ENCODE measurements around the gene ALDOB.
"Not testable (repeated sequence)": the region's sequence is repeated elsewhere in the genome, so short reads cannot be mapped to it uniquely, and the experiment has no call there.

ALDOB gene

DNA sequence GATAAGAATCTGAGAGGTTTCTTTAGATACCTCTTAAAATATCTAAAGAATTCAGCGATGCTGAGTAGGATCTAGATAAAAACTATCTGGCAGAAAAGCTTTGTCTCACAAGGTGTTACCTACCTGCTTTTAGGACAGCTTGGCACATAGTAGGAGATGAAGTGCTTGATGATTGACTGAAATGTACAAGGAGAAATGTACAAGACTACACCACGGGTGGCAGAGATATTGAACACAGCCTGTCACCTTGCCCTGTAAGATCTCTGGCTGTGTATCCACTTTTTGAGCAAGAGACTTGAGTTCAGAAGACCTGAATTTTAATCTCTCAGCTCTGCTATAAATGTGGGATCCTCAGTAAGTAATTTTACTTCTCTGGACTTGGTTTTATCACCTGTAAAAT, 15.7 kb downstream of the ALDOB start:
- DNase-seq = no peak

DNA sequence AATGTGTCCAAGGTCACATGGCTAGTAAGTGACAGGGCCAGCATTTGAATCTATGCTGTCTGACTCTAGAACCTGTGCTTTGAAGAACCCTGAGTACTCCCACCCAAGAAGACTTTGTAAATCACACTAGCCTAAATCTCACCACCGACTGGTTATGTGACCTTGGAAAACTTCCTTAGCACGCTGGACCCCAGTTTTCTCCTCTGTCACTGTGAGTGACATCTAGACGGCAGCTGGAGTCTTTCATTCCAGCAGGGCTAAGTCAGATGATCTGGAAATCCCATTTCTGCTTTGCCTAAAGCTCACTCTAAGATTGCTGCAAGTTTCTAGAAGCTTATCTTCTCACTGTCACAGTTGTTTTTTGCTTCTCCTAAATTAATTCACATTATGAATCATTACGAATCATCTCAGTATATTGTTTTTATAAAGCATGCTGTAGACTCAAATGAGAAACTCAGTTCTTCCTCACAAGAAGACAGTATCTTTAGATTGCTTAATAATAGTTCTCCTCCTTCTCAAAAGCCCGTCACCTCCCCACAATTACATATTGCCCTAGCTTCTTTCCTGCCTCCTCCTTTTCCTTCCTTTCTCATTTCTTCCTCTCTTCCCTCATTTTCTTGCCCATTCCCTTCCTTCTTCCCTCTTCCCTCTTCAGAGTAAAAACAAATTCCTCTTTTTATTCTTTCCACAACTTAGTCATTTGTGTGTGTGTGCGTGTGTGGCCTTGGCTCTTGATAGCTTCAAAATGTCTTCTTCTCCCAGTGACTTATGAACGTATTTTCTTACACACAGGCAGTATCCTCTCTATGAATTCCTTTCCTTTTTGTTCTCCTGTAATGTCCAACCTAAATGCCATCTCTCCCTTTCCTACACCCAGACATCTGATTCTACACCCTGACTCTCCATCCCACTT, 16.8 kb downstream of the ALDOB start:
- no peak for DNase-seq

DNA sequence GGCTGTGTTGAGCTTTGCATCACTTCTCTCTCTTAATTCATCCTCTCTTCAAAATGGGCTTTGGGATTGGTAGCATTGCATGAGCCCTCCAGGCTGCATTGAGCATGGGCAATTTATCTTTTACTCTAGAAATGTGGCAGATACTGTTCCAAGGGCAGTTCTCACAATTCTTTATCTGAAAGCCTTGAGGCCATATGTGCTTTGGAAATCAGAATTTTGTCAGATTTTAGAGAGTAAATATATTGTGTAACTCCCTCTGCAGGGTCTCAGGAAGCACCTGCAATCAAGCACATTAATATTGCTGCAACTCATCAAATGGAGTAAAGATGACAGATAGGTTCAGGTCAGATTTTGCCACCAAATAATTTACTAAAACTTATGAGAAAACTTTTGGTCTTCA, 17.6 kb downstream of the ALDOB start:
- DNase-seq = no peak

DNA sequence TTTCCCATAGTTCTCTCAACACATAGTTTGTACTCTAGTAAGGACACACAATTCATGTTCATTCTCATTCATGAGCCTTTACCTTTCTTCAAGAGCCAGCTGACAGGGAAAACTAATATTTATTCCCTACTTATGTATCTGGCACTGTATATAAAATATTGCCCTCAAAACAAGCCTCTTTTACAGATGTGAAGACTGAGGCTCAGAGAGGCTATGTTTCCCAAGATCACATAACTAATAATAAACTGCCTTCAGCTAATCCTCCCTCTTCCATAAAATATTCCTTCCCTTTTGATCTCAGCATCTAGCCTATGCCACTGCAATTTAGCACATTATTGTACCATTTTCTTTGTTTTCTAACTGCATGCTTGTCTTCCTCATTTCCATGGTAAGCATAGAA, 18.2 kb downstream of the ALDOB start:
- no peak for DNase-seq

DNA sequence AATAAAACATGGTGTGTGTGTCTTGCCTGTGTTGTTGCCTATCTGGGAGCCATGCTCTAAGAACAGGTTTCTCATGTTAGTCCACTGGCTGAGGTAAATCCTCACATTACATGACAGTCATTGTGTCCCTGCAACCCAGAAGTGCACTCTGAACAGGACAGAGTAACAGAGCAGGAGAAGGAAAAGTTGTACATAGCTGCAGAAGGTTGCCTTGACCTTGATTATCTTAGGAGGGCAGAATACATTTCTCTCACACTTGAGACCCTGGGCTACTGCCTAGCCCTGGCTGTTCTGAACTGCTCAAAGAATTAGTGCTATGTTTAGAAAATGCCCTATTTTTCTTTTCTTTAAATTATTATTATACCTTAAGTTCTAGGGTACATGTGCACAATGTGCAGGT, 20.0 kb downstream of the ALDOB start:
- no peak for DNase-seq

DNA sequence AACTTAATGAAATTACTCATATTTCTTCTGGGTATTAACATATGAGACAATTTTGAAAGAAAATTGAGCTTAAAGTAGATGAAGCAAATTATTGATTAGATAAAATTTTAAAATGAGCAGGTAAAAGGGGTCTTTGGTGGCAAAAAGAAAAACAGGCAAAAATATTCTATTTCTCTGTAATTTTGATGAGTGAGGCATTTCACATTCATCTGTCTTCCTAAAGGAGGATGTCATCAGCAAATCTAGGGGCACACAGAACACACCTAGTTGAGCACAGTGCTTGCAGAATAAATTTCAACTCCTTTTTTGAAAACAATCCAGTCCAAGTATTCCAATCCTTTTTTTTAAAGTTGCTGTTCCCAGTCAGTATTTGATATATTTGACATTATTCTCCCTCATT, 20.7 kb downstream of the ALDOB start:
- DNase-seq = no peak

DNA sequence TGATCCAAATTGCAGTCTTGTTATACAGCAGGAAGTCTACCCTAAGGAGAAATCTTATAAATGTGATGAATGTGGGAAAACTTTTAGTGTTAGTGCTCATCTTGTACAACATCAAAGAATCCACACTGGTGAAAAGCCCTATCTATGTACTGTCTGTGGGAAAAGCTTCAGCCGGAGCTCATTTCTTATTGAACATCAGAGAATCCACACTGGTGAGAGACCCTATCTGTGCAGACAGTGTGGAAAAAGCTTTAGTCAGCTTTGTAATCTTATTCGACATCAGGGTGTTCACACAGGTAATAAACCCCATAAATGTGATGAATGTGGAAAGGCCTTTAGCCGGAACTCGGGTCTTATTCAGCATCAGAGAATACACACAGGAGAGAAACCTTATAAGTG, 26.5 kb downstream of the ALDOB start:
- DNase-seq = no peak

DNA sequence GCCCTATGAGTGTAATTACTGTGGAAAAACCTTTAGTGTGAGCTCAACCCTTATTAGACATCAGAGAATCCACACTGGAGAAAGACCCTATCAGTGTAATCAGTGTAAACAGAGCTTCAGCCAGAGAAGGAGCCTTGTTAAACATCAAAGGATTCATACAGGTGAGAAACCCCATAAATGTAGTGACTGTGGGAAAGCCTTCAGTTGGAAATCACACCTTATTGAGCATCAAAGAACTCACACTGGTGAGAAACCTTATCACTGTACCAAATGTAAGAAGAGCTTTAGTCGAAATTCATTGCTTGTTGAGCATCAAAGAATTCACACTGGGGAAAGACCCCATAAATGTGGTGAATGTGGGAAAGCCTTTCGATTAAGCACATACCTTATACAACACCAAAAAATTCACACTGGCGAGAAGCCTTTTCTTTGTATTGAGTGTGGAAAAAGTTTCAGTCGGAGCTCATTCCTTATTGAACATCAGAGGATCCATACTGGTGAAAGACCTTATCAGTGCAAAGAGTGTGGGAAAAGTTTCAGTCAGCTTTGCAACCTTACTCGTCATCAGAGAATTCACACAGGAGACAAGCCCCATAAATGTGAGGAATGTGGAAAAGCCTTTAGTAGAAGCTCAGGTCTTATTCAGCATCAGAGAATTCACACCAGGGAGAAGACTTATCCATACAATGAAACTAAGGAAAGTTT, 27.0 kb downstream of the ALDOB start:
- no peak for DNase-seq

DNA sequence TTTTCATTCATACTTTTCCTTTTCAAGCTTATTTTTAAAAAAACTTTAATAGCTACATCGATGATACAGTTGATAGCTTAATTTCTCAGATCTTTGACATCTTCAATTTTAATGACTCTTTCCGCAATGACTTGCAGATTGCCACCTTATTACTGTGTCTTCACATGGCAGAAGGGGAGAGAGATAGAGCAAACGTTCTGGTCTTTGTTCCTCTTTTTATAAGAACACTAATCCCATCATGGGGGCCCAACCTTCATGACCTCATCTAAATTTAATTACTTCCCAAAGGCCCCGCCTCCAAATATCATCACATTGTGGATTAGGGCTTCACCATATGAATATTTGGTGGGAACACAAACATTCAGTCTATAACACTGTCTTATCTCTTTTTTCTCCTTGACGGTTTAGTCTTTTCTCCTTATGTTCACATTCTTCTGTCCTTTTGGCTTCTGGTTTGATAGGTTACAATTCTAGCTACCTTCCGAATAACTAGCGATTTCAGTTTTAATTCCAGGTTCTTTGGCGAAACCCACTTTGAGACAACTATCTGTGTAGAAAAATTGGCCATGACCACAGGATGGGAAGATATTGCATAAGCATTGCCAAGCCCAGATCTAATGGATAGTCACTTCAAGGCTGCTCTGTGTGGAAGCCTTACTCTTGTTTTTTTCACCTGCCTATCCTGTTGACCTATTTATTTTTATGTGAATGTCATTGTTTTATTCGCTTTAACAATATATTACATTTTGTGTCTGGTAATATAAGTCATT, 31.9 kb downstream of the ALDOB start:
- no peak for DNase-seq

DNA sequence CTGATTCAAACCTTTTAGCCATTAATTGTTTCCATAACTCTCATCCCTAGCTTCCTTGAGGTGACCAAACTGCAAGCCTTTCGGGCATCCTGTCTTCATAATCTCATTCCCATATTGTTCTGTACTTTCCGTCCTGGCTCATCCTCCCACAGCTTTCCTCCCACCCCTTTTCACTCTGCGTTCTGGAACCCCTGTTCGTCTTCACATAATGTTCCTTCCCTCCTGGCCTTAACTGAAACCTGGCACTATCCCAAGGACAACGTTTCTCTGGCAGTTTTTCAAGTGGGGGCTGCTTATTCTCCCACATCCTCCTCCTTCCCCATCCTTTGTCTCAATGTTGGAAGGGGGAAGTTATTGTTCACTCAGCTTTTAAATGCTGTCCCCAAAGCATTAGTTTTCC, 35.5 kb downstream of the ALDOB start:
- DNase-seq = no peak

DNA sequence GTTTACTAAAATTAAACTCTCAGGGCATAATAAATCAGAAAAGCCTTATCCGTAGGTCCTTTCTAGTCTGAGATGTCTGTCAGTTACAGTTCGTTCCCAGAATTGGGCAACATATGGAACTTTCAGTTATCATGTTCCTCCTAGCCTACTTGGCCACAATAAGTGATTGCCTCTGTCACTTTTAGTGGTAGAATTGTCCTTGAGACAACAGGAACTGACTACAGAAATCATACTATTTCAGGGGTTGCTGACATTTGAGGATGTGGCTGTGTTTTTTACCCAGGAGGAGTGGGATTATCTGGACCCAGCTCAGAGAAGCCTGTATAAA, 36.0 kb downstream of the ALDOB start:
- DNase-seq = no peak

DNA sequence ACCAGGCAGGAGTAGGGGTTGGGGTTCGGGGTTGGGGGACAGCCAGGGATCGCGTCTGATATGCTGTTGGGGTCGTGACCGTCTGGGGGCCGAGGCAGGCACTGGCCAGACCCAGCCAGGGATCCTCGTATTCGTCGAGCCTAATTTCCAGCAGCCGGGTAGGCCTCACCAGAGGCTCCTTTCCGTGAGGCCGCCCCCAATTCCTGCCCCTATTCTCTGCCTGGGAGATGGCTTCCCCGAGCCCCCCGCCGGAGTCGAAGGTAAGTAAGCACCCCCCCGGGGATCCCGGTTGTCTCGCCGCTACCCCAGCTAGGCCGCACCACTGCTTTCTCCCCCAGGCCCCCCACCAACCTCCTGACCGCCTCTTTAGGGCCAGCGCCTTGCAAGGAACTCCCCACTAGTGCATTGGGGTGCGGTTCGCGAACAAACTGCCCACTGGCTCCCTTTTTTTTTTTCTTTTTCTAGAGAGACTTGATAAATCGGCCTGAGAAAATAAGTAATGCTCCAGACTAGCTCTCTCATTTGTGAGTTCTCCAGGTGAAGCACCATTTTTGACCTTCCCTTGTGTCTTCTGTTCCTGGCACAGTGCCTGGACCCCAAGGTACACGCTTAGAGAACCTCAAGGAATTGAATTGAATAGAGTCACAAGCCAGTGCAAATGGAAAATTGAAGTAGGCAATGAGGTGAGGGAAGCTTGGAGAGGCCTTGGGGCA, 36.5 kb downstream of the ALDOB start:
- DNase-seq = no peak

DNA sequence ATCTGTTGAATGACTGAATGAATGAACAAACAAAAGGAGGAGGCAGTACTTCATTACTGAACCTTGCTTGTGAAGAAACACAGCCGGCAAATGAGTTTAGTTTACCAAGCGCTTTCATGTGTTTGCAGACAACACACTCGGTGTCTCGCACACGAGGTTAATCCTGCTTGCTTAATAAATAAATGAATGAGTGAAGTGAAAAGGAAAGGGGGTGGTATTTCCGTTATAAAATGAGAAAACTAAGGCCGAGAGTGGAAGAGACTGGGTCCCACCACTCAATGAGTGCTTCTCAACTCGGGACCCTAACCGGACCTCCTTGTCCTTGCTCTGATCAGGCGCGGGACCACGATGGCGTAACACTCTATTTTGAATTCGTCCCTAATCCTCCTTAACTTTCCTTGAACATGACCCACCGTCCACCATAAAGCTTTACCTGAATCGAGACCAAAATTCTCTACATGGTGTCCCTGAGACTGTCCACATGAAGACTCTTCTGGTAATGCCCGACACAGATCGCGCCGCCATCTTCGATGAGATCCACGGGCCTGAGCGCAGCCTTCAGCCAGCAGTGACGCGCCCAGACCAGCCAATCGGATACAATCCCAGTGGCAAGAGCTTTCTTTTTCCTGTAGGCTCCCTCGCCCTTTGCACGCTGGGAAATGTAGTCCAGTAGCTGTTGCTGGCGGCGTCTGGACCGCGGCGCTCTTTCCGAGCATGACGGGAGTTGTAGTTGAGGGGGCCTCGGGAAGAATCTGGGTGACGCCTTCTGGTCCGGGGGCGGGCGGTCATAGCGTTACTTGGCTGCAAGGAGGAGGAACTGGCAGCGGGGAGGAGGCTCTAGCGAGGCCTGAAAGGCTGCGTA, 37.3 kb downstream of the ALDOB start, which contains the start of the genes MRPL50 and ZNF189:
MRPL50 (minus strand) TSS at position 551 of the 862 bp plus-strand sequence; CDS start at position 525, 26 bp downstream.
ZNF189 (plus strand) TSS at position 784 of the 862 bp plus-strand sequence. CDS start 306 bp downstream, outside the sequence.
- DNase-seq = peak; percentile 99

DNA sequence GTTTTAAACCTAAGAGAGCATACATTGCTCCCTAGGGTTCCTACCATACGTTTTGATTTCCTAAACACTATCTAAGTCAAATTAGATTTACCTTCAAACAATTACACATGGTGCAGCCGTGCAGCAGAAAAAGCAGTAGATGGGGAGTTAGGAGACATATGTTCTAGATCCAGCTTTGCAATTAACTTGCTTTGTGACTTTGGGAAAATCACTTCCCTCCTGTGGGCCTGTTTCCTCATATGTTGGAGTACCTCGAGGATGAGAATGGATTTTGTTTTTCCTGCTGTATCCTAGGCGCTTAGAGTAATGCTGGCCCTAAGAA, 37.9 kb downstream of the ALDOB start:
- no peak for DNase-seq

DNA sequence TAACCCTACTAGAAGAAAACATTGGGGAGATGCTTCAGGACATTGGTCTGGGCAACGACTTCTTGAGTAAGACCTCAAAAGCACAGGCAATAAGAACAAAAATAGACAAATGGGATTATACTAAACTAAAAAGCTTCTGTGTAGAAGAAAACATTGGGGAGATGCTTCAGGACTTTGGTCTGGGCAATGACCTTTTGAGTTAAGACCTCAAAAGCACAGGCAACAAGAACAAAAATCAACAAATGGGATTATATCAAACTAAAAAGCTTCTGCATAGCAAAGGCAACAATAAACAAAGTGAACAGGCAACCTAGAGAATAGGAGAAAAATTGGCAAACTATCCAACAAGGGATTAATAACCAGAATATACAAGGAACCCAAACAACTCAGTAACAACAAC, 40.9 kb downstream of the ALDOB start:
- no peak for DNase-seq

DNA sequence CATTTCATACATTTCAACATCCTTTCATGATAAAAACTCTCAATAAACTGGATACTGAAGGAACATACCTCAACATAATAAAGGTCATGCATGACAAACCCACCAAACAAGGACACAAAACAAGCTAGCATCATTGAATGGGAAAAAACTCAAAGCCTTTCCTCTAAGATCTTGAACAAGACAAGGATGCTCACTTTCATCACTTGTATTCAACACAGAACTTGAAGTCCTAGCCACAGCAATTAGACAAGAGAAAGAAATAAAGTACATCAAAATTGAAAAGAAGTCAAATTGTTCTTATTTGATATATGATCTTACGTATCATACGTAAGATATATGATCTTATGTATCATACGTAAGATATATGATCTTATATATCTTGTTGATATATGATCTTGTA, 42.4 kb downstream of the ALDOB start:
- no peak for DNase-seq

DNA sequence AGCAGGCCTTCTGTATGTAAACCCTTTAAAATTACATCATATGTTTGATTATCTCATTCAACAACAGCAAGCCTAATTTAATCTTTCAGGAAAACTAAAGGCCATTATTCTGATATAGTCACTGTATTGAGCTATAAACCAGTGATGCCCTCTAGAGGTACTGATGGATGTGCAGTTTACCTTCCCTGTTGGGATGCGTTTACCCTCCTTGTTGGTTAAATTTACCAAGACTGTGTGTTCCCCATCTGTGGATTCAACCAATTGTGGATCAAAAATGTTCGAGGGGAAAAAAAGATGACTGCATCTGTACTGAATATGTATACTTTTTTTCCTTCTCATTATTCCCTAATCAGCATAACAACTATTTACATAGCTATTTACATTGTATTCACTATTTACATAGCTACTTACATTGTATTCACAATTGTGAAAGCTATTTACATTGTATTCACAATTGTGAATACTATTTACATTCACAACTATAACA, 47.0 kb downstream of the ALDOB start:
- no peak for DNase-seq

DNA sequence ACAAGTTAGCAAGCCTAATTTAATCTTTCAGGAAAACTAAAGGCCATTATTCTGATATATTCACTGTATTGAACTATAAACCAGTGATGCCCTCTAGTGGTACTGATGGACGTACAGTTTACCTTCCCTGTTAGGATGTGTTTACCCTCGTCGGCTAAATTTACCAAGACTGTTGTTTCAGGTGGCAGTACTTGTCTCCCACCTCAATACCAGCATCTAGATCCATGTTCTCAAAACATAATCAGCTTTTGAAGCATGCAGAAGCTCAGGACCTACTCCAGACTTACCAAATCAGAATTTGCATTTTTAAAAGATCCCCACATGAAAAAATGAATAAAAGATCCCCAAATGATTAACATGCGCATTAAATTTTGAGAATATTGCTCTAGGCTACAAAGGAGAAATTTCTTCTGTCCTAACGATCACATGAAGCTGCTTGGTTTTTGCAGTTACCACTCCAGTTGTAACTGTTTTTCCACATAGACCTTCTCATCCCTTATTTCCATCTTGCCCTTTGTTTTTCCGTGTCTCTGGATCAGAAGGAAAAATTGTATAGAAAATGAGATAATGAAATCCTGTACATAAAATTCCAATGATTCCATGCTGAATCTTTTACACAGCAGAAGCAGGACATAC, 47.6 kb downstream of the ALDOB start:
- peak; percentile 42 for DNase-seq

DNA sequence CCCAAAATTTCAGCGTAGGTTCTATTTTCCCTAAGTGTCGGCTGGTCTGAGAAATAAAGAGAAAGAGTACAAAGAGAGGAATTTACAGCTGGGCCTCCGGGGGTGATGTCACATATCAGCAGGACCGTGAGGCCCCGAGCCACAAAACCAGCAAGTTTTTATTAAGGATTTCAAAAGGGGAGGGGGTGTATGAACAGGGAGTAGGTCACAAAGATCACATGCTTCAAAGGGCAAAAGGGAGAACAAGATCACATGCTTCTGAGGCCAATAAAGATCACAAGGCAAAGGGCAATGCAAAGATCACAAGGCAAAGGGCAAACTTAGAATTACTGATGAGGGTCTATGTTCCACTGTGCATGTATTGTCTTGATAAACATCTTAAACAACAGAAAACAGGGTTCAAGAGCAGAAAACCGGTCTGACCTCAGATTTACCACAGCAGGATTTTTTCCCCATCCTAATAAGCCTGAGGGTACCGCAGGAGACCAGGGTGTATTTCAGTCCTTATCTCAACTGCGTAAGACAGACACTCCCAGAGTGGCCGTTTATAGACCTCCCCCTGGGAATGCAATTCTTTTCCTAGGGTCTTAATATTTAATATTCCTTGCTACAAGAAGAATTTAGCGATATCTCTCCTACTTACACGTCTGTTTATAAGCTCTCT, 50.6 kb downstream of the ALDOB start, which contains the start of gene BAAT:
BAAT (minus strand) TSS at position 134 of the 664 bp plus-strand sequence. CDS start 13,602 bp downstream, outside the sequence.
- not testable (repeated sequence) for DNase-seq

DNA sequence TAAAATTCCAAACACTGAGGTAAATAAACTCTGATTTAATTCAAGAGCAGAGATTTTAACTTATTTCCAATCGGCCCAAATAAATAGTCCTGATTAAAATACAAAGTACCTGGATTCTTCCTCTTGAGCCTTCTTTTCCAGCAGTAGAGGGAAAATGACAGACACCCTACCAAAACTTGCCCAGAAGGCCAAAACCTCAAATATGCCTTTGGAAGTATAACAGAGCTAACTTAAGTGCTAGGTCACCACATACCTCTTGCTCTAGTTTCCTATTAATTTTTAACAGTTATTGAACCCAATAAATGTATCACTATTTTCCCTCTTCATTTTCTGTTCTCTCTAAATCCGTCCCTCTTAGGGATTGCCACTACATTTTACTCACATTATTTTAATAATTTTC, 52.2 kb downstream of the ALDOB start:
- DNase-seq = no peak
